Ovary (tissue), 3 donors: ENCODE results near the gene MICAL2.

Experiments used
- EP300 ChIP-seq: sonication (generic); formaldehyde crosslinking; IDR thresholded peaks from one replicate; pipeline ENCODE4 v1.6.1; 2017; ENCODE audit warnings: antibody characterized with exemption
- POLR2A ChIP-seq: fragments of 450-650 bp; IDR thresholded peaks from one replicate; pipeline ENCODE4 v1.6.1; 2017; ENCODE audit warnings: antibody characterized with exemption, mild to moderate bottlenecking, moderate library complexity
- TF ChIP-seq, protein P1 (sequence below), 3 donors: fragments of 450-650 bp in 2 of 3; fragments of 200-600 bp in 1 of 3; IDR thresholded peaks; one replicate each; pipeline versions ENCODE4 v1.5.1 to v1.8.0; 2016 to 2022; ENCODE audit warnings: antibody characterized with exemption in 3 of 3, mild to moderate bottlenecking in 1 of 3
- donor health status: DM: no; HTN: no; CAD: no.

DNA sequence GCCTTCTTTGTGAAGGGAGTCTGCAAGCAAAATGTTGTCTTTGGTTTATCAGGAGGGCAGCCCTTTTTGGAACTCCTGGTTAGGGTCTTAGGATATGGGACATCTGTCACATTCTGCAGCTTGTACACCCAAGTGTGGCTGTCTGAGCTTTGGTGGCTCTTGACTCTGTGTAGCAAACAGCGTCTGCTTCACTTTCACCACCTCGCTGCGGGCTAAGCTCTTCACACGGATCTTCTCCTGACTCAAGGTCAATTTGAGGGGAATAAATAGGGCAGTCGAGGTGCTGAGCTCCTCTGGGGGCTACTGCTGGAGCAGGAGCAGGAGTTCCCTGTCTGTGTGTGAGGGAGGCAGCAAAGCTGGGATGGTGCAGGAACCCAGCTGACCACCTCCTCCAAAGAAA lies 10.6 kb downstream of the MICAL2 start:
- TF ChIP-seq, protein P1, sequence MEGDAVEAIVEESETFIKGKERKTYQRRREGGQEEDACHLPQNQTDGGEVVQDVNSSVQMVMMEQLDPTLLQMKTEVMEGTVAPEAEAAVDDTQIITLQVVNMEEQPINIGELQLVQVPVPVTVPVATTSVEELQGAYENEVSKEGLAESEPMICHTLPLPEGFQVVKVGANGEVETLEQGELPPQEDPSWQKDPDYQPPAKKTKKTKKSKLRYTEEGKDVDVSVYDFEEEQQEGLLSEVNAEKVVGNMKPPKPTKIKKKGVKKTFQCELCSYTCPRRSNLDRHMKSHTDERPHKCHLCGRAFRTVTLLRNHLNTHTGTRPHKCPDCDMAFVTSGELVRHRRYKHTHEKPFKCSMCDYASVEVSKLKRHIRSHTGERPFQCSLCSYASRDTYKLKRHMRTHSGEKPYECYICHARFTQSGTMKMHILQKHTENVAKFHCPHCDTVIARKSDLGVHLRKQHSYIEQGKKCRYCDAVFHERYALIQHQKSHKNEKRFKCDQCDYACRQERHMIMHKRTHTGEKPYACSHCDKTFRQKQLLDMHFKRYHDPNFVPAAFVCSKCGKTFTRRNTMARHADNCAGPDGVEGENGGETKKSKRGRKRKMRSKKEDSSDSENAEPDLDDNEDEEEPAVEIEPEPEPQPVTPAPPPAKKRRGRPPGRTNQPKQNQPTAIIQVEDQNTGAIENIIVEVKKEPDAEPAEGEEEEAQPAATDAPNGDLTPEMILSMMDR (IDR thresholded peaks at IDR 0.05) = no peak
- TF ChIP-seq EP300 = no peak
- TF ChIP-seq POLR2A = no peak
